ENCODE measurements around the gene ZNF48.
A peak's percentile ranks its signal among the peaks of the same experiment; 100 is the strongest.

ZNF48 gene

GRCh38 chr16:30439720-30440348 is 44.6 kb downstream of the ZNF48 start:
- peaks cover 13% of the 10 kb centered on the region for H3K36me3 ChIP-seq (ENCODE audit: insufficient read depth, low read length)
- H3K9me3 ChIP-seq (ENCODE audit: low read length): no peaks in the 10 kb centered on the region
- H3K9ac ChIP-seq (ENCODE audit: low read length): no peak overlapping the region
- H3K4me1 ChIP-seq (ENCODE audit: insufficient read depth, low read length): peaks cover 15% of the 10 kb centered on the region
- no peak overlapping the region for H3K4me3 ChIP-seq (ENCODE audit: low read depth in 1 of 2, low read length in 2 of 2)
- H3K27ac ChIP-seq (ENCODE audit: low read depth, low read length): no peak overlapping the region
- no peaks in the 10 kb centered on the region for H3K27me3 ChIP-seq (ENCODE audit: control insufficient read depth in 1 of 2, insufficient read depth in 2 of 2, low read length in 2 of 2)

- Histone ChIP-seq H3K9me3 (ENCODE audit: low read length) (no peaks in the 10 kb centered on the region), H3K36me3 (ENCODE audit: insufficient read depth, low read length) (peaks cover 13% of the 10 kb centered on the region), H3K4me1 (ENCODE audit: insufficient read depth, low read length) (peaks cover 23% of the 10 kb centered on the region), H3K4me3 (ENCODE audit: low read depth in 1 of 2, low read length in 2 of 2) (no peak overlapping the region), H3K9ac (ENCODE audit: low read length) (no peak overlapping the region), H3K27me3 (ENCODE audit: control insufficient read depth in 1 of 2, insufficient read depth in 2 of 2, low read length in 2 of 2) (no peaks in the 10 kb centered on the region), H3K27ac (ENCODE audit: low read depth, low read length) (no peak overlapping the region)
Observed at GRCh38 chr16:30443631-30444030, 48.4 kb downstream of the ZNF48 start.

- Histone ChIP-seq H3K27me3 (ENCODE audit: control insufficient read depth in 1 of 2, insufficient read depth in 2 of 2, low read length in 2 of 2) (no peaks in the 10 kb centered on the region), H3K9me3 (ENCODE audit: low read length) (no peaks in the 10 kb centered on the region), H3K4me1 (ENCODE audit: insufficient read depth, low read length) (peaks cover 23% of the 10 kb centered on the region), H3K36me3 (ENCODE audit: insufficient read depth, low read length) (peaks cover 13% of the 10 kb centered on the region), H3K27ac (ENCODE audit: low read depth, low read length) (peak overlapping the region; percentile 90), H3K4me3 (ENCODE audit: low read depth in 1 of 2, low read length in 2 of 2) (peak overlapping the region; percentile 92 to 96), H3K9ac (ENCODE audit: low read length) (peak overlapping the region; percentile 67)
Observed at GRCh38 chr16:30444231-30445148, 49.3 kb downstream of the ZNF48 start.

GRCh38 chr16:30445149-30445407 is 49.9 kb downstream of the ZNF48 start:
- no peaks in the 10 kb centered on the region for H3K27me3 ChIP-seq (ENCODE audit: control insufficient read depth in 1 of 2, insufficient read depth in 2 of 2, low read length in 2 of 2)

GRCh38 chr16:30445408-30446202 is 50.4 kb downstream of the ZNF48 start, which contains the start of gene SEPHS2:
Gene SEPHS2 (minus strand): TSS chr16:30445874. CDS start chr16:30445727, 147 bp downstream.
- H3K4me1 ChIP-seq (ENCODE audit: insufficient read depth, low read length): peaks cover 23% of the 10 kb centered on the region
- H3K9ac ChIP-seq (ENCODE audit: low read length): peak within 1 kb of the TSS; percentile 67
- H3K27me3 ChIP-seq (ENCODE audit: control insufficient read depth in 1 of 2, insufficient read depth in 2 of 2, low read length in 2 of 2): no peaks in the 10 kb centered on the region
- H3K4me3 ChIP-seq (ENCODE audit: low read depth in 1 of 2, low read length in 2 of 2): peak within 1 kb of the TSS; percentile 92 to 96
- peak within 1 kb of the TSS; percentile 90 for H3K27ac ChIP-seq (ENCODE audit: low read depth, low read length)
- no peaks in the 10 kb centered on the region for H3K9me3 ChIP-seq (ENCODE audit: low read length)
- H3K36me3 ChIP-seq (ENCODE audit: insufficient read depth, low read length): peaks cover 13% of the 10 kb centered on the region

More at GRCh38 chr16:30445149-30445407, 49.9 kb downstream of the ZNF48 start:
- Histone ChIP-seq H3K9me3 (ENCODE audit: low read length) (no peaks in the 10 kb centered on the region), H3K4me1 (ENCODE audit: insufficient read depth, low read length) (peaks cover 23% of the 10 kb centered on the region), H3K4me3 (ENCODE audit: low read depth in 1 of 2, low read length in 2 of 2) (peak overlapping the region; percentile 92 to 96), H3K9ac (ENCODE audit: low read length) (peak overlapping the region; percentile 67), H3K27ac (ENCODE audit: low read depth, low read length) (peak overlapping the region; percentile 90), H3K36me3 (ENCODE audit: insufficient read depth, low read length) (peaks cover 13% of the 10 kb centered on the region)

GRCh38 chr16:30446203-30446595 is 51.0 kb downstream of the ZNF48 start:
- Histone ChIP-seq H3K9ac (ENCODE audit: low read length) (no peak overlapping the region), H3K27me3 (ENCODE audit: control insufficient read depth in 1 of 2, insufficient read depth in 2 of 2, low read length in 2 of 2) (no peaks in the 10 kb centered on the region), H3K27ac (ENCODE audit: low read depth, low read length) (peak overlapping the region; percentile 90), H3K9me3 (ENCODE audit: low read length) (no peaks in the 10 kb centered on the region), H3K4me3 (ENCODE audit: low read depth in 1 of 2, low read length in 2 of 2) (peak overlapping the region in 1 of 2 donors; percentile 96), H3K36me3 (ENCODE audit: insufficient read depth, low read length) (peaks cover 13% of the 10 kb centered on the region), H3K4me1 (ENCODE audit: insufficient read depth, low read length) (peaks cover 23% of the 10 kb centered on the region)

- no peak overlapping the region for H3K27ac ChIP-seq (ENCODE audit: low read depth, low read length)
Observed at GRCh38 chr16:30447512-30448226, 52.4 kb downstream of the ZNF48 start.

GRCh38 chr16:30449116-30449435 is 53.9 kb downstream of the ZNF48 start:
- Histone ChIP-seq H3K9me3 (ENCODE audit: low read length) (no peaks in the 10 kb centered on the region), H3K27me3 (ENCODE audit: control insufficient read depth in 1 of 2, insufficient read depth in 2 of 2, low read length in 2 of 2) (no peaks in the 10 kb centered on the region), H3K4me3 (ENCODE audit: low read depth in 1 of 2, low read length in 2 of 2) (no peak overlapping the region), H3K36me3 (ENCODE audit: insufficient read depth, low read length) (peaks cover 7% of the 10 kb centered on the region), H3K9ac (ENCODE audit: low read length) (no peak overlapping the region), H3K4me1 (ENCODE audit: insufficient read depth, low read length) (peaks cover 16% of the 10 kb centered on the region), H3K27ac (ENCODE audit: low read depth, low read length) (no peak overlapping the region)

More at GRCh38 chr16:30447512-30448226, 52.4 kb downstream of the ZNF48 start:
- Histone ChIP-seq H3K9ac (ENCODE audit: low read length) (no peak overlapping the region), H3K27me3 (ENCODE audit: control insufficient read depth in 1 of 2, insufficient read depth in 2 of 2, low read length in 2 of 2) (no peaks in the 10 kb centered on the region), H3K4me3 (ENCODE audit: low read depth in 1 of 2, low read length in 2 of 2) (no peak overlapping the region), H3K9me3 (ENCODE audit: low read length) (no peaks in the 10 kb centered on the region), H3K36me3 (ENCODE audit: insufficient read depth, low read length) (peaks cover 13% of the 10 kb centered on the region), H3K4me1 (ENCODE audit: insufficient read depth, low read length) (peaks cover 23% of the 10 kb centered on the region)

Measured in muscle layer of colon (tissue), 2 donors.